Astrocyte (in vitro differentiated cells and primary cell): Measurements from ENCODE around the gene SRCAP. TPM values are rescaled to one million over a fixed set of nuclear protein-coding genes. Genes with fewer than 3 reads are reported as not detected.

Source experiments
- DNase-seq: peaks from one replicate; pipeline ENCODE4 v3.0.0-alpha.2; 2010; ENCODE audit warnings: low read depth
- FAIRE-seq: peaks from 2 replicates; lab custom pipeline; 2011; peaks lifted over from hg19 to GRCh38; lab: Jason Lieb, UNC
- H2AFZ ChIP-seq: 2 replicates; pipeline ENCODE4 v1.6.0; 2012; ENCODE audit warnings: low read depth, low read length, inconsistent platforms
- H3K27ac ChIP-seq: 2 replicates; pipeline ENCODE4 v1.5.1; 2011; ENCODE audit warnings: low read depth, low read length, inconsistent platforms
- H3K27me3 ChIP-seq: 2 replicates; pipeline ENCODE4 v1.6.0; 2011; ENCODE audit warnings: low read length, inconsistent platforms; ENCODE audit not compliant: insufficient read depth
- H3K36me3 ChIP-seq: 2 replicates; pipeline ENCODE4 v1.5.1; 2011; ENCODE audit warnings: low read length, inconsistent platforms; ENCODE audit not compliant: insufficient read depth
- H3K4me1 ChIP-seq: 2 replicates; pipeline ENCODE4 v1.5.1; 2011; ENCODE audit warnings: low read length, inconsistent platforms; ENCODE audit not compliant: insufficient read depth
- H3K4me2 ChIP-seq: 2 replicates; pipeline ENCODE4 v1.6.0; 2012; ENCODE audit warnings: low read length, inconsistent platforms
- H3K4me3 ChIP-seq: 2 replicates; pipeline ENCODE4 v1.5.1; 2011; ENCODE audit warnings: low read depth, mild to moderate bottlenecking, low read length, inconsistent platforms; ENCODE audit not compliant: insufficient read depth
- H3K79me2 ChIP-seq: 2 replicates; pipeline ENCODE4 v1.6.0; 2012; ENCODE audit warnings: mild to moderate bottlenecking, low read length, inconsistent platforms; ENCODE audit not compliant: insufficient read depth
- H3K9ac ChIP-seq: 2 replicates; pipeline ENCODE4 v1.6.0; 2012; ENCODE audit warnings: mild to moderate bottlenecking, low read length, inconsistent platforms
- H3K9me3 ChIP-seq: 2 replicates; pipeline ENCODE4 v1.5.1; 2012; ENCODE audit warnings: low read depth, mild to moderate bottlenecking, low read length, inconsistent platforms; ENCODE audit not compliant: insufficient read depth
- H4K20me1 ChIP-seq: 2 replicates; pipeline ENCODE4 v1.6.0; 2012; ENCODE audit warnings: low read length, inconsistent platforms; ENCODE audit not compliant: insufficient read depth
- H3K27ac Mint-ChIP-seq: one replicate; pipeline ENCODE4 v1.8.0; 2021; ENCODE audit warnings: mild to moderate bottlenecking, mixed read lengths; ENCODE audit not compliant: unreplicated experiment
- H3K27me3 Mint-ChIP-seq: one replicate; pipeline ENCODE4 v1.8.0; 2021; ENCODE audit warnings: low read depth, mixed read lengths; ENCODE audit not compliant: unreplicated experiment
- H3K36me3 Mint-ChIP-seq: one replicate; pipeline ENCODE4 v1.8.0; 2021; ENCODE audit warnings: low read depth, mixed read lengths; ENCODE audit not compliant: unreplicated experiment
- H3K4me1 Mint-ChIP-seq: one replicate; pipeline ENCODE4 v1.8.0; 2021; ENCODE audit warnings: low read depth, mixed read lengths; ENCODE audit not compliant: unreplicated experiment
- H3K4me3 Mint-ChIP-seq: one replicate; pipeline ENCODE4 v1.8.0; 2021; ENCODE audit warnings: mild to moderate bottlenecking, moderate library complexity, mixed read lengths; ENCODE audit not compliant: unreplicated experiment
- H3K9me3 Mint-ChIP-seq: one replicate; pipeline ENCODE4 v1.8.0; 2021; ENCODE audit warnings: mild to moderate bottlenecking, mixed read lengths; ENCODE audit not compliant: unreplicated experiment
- EZH2 ChIP-seq: IDR thresholded peaks from 2 replicates; pipeline ENCODE4 v1.6.1; 2012; ENCODE audit warnings: mild to moderate bottlenecking, low read length, inconsistent platforms; ENCODE audit not compliant: insufficient read depth
- total RNA-seq: library from RNA; stranded (reverse); gene quantifications from 2 replicates; pipeline ENCODE4 v1.2.1, GENCODE V29; 2021
- TF ChIP-seq, protein P1 (sequence below): IDR thresholded peaks from 2 replicates; pipeline ENCODE4 v1.5.1; 2011; ENCODE audit warnings: low read depth, mild to moderate bottlenecking, inconsistent platforms, low read length, moderate library complexity; ENCODE audit not compliant: insufficient read depth

SRCAP gene
- total RNA-seq, 1 donor from 2014 or later = 50.4 TPM

- peak; percentile 66 for DNase-seq
- no peak for FAIRE-seq
- H3K9me3 Mint-ChIP-seq = no peaks in the 10 kb centered on the region
Observed at GRCh38 chr16:30775392-30776188, 76.6 kb downstream of the SRCAP start.

GRCh38 chr16:30777591-30778297 lies 78.8 kb downstream of the SRCAP start:
- H3K27ac Mint-ChIP-seq = no peak overlapping the region
- H3K36me3 Mint-ChIP-seq = peaks cover 4% of the 10 kb centered on the region

More at GRCh38 chr16:30775392-30776188, 76.6 kb downstream of the SRCAP start:
- H3K27me3 Mint-ChIP-seq = no peaks in the 10 kb centered on the region
- Histone ChIP-seq H2AFZ (peak overlapping the region; percentile 49), H3K4me2 (peak overlapping the region; percentile 98), H3K9me3 (no peaks in the 10 kb centered on the region), H3K79me2 (peaks cover 5% of the 10 kb centered on the region), H3K27me3 (no peaks in the 10 kb centered on the region), H3K36me3 (peaks cover 19% of the 10 kb centered on the region), H3K4me3 (peak overlapping the region; percentile 73), H3K9ac (peak overlapping the region; percentile 89), H3K27ac (peak overlapping the region; percentile 68), H3K4me1 (peaks cover 15% of the 10 kb centered on the region), H4K20me1 (peaks cover 21% of the 10 kb centered on the region)
- H3K4me3 Mint-ChIP-seq = peak overlapping the region; percentile 91
- peaks cover 14% of the 10 kb centered on the region for H3K36me3 Mint-ChIP-seq
- no peak for TF ChIP-seq EZH2
- TF ChIP-seq, protein P1, sequence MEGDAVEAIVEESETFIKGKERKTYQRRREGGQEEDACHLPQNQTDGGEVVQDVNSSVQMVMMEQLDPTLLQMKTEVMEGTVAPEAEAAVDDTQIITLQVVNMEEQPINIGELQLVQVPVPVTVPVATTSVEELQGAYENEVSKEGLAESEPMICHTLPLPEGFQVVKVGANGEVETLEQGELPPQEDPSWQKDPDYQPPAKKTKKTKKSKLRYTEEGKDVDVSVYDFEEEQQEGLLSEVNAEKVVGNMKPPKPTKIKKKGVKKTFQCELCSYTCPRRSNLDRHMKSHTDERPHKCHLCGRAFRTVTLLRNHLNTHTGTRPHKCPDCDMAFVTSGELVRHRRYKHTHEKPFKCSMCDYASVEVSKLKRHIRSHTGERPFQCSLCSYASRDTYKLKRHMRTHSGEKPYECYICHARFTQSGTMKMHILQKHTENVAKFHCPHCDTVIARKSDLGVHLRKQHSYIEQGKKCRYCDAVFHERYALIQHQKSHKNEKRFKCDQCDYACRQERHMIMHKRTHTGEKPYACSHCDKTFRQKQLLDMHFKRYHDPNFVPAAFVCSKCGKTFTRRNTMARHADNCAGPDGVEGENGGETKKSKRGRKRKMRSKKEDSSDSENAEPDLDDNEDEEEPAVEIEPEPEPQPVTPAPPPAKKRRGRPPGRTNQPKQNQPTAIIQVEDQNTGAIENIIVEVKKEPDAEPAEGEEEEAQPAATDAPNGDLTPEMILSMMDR = no peak
- peak overlapping the region; percentile 95 for H3K27ac Mint-ChIP-seq
- peaks cover 7% of the 10 kb centered on the region for H3K4me1 Mint-ChIP-seq

More at GRCh38 chr16:30777591-30778297, 78.8 kb downstream of the SRCAP start:
- H3K9me3 ChIP-seq = no peaks in the 10 kb centered on the region
- no peak overlapping the region for H3K4me2 ChIP-seq
- H3K36me3 ChIP-seq = peaks cover 9% of the 10 kb centered on the region
- Mint-ChIP-seq H3K4me3 (no peak overlapping the region), H3K9me3 (no peaks in the 10 kb centered on the region), H3K4me1 (peaks cover 4% of the 10 kb centered on the region), H3K27me3 (no peaks in the 10 kb centered on the region)
- H3K4me3 ChIP-seq = no peak overlapping the region
- no peak overlapping the region for H3K27ac ChIP-seq
- peaks cover 15% of the 10 kb centered on the region for H3K4me1 ChIP-seq
- FAIRE-seq (no peak), DNase-seq (no peak)
- peaks cover 30% of the 10 kb centered on the region for H4K20me1 ChIP-seq
- H3K9ac ChIP-seq = no peak overlapping the region
- peaks cover 15% of the 10 kb centered on the region for H3K79me2 ChIP-seq
- H3K27me3 ChIP-seq = no peaks in the 10 kb centered on the region
- no peak overlapping the region for H2AFZ ChIP-seq
- no peak for TF ChIP-seq EZH2
- TF ChIP-seq, protein P1 = no peak
